Stimulated activated naive CD8-positive, alpha-beta T cell treated with anti-CD3 and anti-CD28 coated beads, Interleukin-15, Interleukin-2, amounts not matched to agents 100 ng/mL and 50 ng/mL, for 24 hours (primary cell): ENCODE results near the gene KIDINS220.

Experiments used
- H3K27ac Mint-ChIP-seq: one replicate; pipeline ENCODE4 v1.8.0; 2021; ENCODE audit warnings: mild to moderate bottlenecking, mixed read lengths
- H3K27me3 Mint-ChIP-seq: one replicate; pipeline ENCODE4 v1.8.0; 2021; ENCODE audit warnings: mixed read lengths
- H3K36me3 Mint-ChIP-seq: one replicate; pipeline ENCODE4 v1.8.0; 2021; ENCODE audit warnings: low read depth, mixed read lengths
- H3K4me1 Mint-ChIP-seq: one replicate; pipeline ENCODE4 v1.8.0; 2021; ENCODE audit warnings: low read depth, mixed read lengths
- H3K4me3 Mint-ChIP-seq: one replicate; pipeline ENCODE4 v1.8.0; 2021; ENCODE audit warnings: mild to moderate bottlenecking, mixed read lengths
- H3K9me3 Mint-ChIP-seq: one replicate; pipeline ENCODE4 v1.8.0; 2021; ENCODE audit warnings: mixed read lengths

Gene KIDINS220

DNA sequence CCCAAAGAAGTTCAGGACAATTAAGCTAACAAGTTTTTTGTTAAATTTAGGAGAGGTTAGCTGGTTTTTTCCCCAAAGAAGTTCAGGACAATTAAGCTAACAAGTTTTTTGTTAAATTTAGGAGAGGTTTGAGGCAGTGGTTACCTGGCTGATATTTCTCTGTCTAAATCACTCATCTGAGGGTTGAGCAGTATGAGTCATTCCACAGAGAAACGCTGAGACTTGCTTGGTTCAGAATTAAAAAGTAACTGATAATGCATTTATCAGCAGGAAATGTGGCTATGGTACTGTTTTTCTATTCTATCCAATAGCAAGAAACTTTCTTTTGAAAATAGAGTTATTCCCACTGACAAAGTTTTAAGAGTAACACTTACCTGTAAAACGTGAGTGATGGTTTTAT, 22.8 kb upstream of the KIDINS220 start:
- Mint-ChIP-seq H3K36me3 (no peaks in the 10 kb centered on the region), H3K27ac (no peak overlapping the region), H3K27me3 (peaks cover 4% of the 10 kb centered on the region), H3K4me1 (no peaks in the 10 kb centered on the region), H3K4me3 (no peak overlapping the region), H3K9me3 (no peaks in the 10 kb centered on the region)

DNA sequence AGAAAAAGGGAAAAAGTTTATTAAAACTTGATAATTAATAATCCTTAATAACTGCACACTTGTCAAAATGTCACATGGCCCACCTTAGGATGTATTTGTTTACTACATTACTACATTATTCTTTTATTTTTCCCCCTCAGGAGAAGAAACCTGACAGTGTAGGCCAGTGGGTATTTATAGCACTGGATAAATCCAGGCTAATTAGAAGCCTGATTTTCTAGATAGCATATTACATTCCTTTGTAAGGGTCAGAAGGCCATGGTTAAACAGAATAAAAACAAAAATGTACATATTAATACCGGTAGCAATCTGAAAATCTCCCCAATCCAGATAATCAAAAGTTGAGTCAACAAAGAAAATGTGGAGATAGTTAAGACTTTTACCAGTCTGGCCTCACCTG, 21.5 kb upstream of the KIDINS220 start:
- no peaks in the 10 kb centered on the region for H3K4me1 Mint-ChIP-seq
- no peaks in the 10 kb centered on the region for H3K36me3 Mint-ChIP-seq
- no peak overlapping the region for H3K4me3 Mint-ChIP-seq
- no peak overlapping the region for H3K27ac Mint-ChIP-seq
- H3K9me3 Mint-ChIP-seq: no peaks in the 10 kb centered on the region
- peaks cover 4% of the 10 kb centered on the region for H3K27me3 Mint-ChIP-seq

- Mint-ChIP-seq H3K4me1 (no peaks in the 10 kb centered on the region), H3K4me3 (no peak overlapping the region), H3K27ac (no peak overlapping the region), H3K9me3 (no peaks in the 10 kb centered on the region), H3K27me3 (peaks cover 4% of the 10 kb centered on the region), H3K36me3 (no peaks in the 10 kb centered on the region)
Observed at GRCh38 chr2:8858264-8858663, 20.9 kb upstream of the KIDINS220 start.

GRCh38 chr2:8857709-8858108, 20.3 kb upstream of the KIDINS220 start:
- Mint-ChIP-seq H3K27ac (no peak overlapping the region), H3K9me3 (no peaks in the 10 kb centered on the region), H3K4me3 (no peak overlapping the region), H3K4me1 (no peaks in the 10 kb centered on the region), H3K27me3 (peaks cover 4% of the 10 kb centered on the region), H3K36me3 (no peaks in the 10 kb centered on the region)

GRCh38 chr2:8856176-8856575, 18.8 kb upstream of the KIDINS220 start:
- H3K27me3 Mint-ChIP-seq: peaks cover 4% of the 10 kb centered on the region
- no peak overlapping the region for H3K4me3 Mint-ChIP-seq
- H3K4me1 Mint-ChIP-seq: no peaks in the 10 kb centered on the region
- H3K9me3 Mint-ChIP-seq: no peaks in the 10 kb centered on the region
- H3K36me3 Mint-ChIP-seq: no peaks in the 10 kb centered on the region
- H3K27ac Mint-ChIP-seq: no peak overlapping the region

DNA sequence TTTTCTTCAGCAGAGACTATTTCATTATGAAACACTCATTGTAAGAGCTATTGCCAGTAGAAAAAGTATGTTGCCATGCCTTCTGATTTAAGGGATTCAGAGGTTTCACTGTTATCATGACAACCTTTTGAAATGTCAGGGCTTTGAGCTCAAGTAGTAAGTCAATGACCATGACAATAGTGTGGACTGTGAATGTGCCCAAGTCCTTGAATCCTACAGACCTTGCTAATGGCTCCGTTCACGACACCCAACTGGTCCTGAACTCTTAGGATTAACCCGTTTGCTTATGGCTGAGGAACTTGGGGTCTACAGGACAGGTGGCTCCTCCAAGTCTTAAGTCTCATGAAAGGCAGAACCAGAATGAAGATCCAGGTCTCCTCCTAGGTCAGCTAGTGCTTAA, 17.6 kb upstream of the KIDINS220 start:
- Mint-ChIP-seq H3K9me3 (no peaks in the 10 kb centered on the region), H3K36me3 (no peaks in the 10 kb centered on the region), H3K27ac (no peak overlapping the region), H3K4me3 (no peak overlapping the region), H3K4me1 (no peaks in the 10 kb centered on the region), H3K27me3 (peaks cover 4% of the 10 kb centered on the region)

DNA sequence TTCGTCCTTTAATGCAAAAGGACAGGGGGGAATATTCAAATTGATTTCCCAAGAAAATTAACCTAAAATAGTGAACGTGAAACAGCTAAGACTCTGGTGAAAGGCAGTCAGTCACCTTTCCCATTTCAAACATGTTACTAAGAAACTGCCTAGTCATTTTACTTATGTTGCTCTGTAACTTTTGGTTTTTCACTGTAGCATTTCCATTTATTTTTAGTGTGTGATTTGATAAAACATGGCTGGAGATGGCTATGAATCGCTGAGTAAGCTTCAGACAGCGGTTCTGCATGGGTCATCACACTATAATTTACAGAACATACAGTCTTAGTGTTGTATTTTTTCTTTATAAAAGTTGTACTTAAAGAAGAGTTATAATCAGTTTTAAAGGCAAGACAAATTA, 16.0 kb upstream of the KIDINS220 start:
- peaks cover 4% of the 10 kb centered on the region for H3K27me3 Mint-ChIP-seq
- H3K36me3 Mint-ChIP-seq: no peaks in the 10 kb centered on the region
- H3K27ac Mint-ChIP-seq: no peak overlapping the region
- no peak overlapping the region for H3K4me3 Mint-ChIP-seq
- H3K9me3 Mint-ChIP-seq: no peaks in the 10 kb centered on the region
- H3K4me1 Mint-ChIP-seq: no peaks in the 10 kb centered on the region

DNA sequence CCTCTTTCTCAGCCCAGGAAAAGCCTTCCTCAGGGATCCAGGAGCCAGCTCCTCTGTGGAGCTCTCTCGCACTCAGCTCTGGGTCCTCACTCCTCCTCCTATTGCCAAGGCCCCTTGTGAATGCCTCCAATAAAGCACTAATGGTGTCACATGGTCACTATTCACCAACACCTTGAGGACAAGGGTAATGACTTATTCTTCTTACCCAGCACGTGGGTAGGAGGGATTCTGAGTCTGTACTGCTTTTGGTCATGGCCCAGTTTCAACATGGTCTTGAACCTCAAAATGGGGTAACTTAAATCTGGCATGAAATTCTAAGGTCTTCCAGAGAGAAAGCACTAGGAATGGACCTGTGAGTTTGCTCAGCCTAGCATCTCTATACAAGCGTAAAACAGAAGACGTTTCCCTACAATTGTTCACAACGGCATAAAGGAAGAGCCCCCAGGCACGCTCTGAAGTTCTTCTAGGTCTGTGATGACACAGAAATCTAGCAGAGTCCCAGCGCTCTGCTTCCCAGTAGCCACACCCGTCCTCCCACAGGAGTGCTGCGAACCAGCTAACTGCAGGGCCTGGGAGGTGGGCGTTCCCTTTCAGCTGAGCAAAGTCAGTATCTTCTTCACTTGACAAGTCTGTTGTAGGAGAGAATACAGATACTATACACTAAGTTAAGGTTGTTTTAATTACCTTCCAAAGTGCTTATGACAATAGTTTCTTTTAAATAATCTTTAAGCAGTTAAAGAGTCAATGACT, 14.6 kb upstream of the KIDINS220 start:
- Mint-ChIP-seq H3K4me1 (no peaks in the 10 kb centered on the region), H3K9me3 (no peaks in the 10 kb centered on the region), H3K27ac (no peak overlapping the region), H3K4me3 (no peak overlapping the region), H3K36me3 (no peaks in the 10 kb centered on the region), H3K27me3 (peaks cover 4% of the 10 kb centered on the region)

- peak overlapping the region; percentile 13 for H3K27ac Mint-ChIP-seq
Observed at GRCh38 chr2:8850845-8851487, 13.6 kb upstream of the KIDINS220 start.

GRCh38 chr2:8849327-8849726, 11.9 kb upstream of the KIDINS220 start:
- no peaks in the 10 kb centered on the region for H3K9me3 Mint-ChIP-seq

More at GRCh38 chr2:8850845-8851487, 13.6 kb upstream of the KIDINS220 start:
- no peaks in the 10 kb centered on the region for H3K9me3 Mint-ChIP-seq
- no peaks in the 10 kb centered on the region for H3K4me1 Mint-ChIP-seq
- H3K27me3 Mint-ChIP-seq: peaks cover 11% of the 10 kb centered on the region
- no peak overlapping the region for H3K4me3 Mint-ChIP-seq
- no peaks in the 10 kb centered on the region for H3K36me3 Mint-ChIP-seq

GRCh38 chr2:8848328-8849100, 11.1 kb upstream of the KIDINS220 start:
- Mint-ChIP-seq H3K4me1 (no peaks in the 10 kb centered on the region), H3K4me3 (no peak overlapping the region), H3K36me3 (no peaks in the 10 kb centered on the region), H3K27me3 (peaks cover 20% of the 10 kb centered on the region), H3K27ac (no peak overlapping the region), H3K9me3 (no peaks in the 10 kb centered on the region)

More at GRCh38 chr2:8849327-8849726, 11.9 kb upstream of the KIDINS220 start:
- no peaks in the 10 kb centered on the region for H3K4me1 Mint-ChIP-seq
- H3K36me3 Mint-ChIP-seq: no peaks in the 10 kb centered on the region
- no peak overlapping the region for H3K27ac Mint-ChIP-seq
- peaks cover 16% of the 10 kb centered on the region for H3K27me3 Mint-ChIP-seq
- no peak overlapping the region for H3K4me3 Mint-ChIP-seq

DNA sequence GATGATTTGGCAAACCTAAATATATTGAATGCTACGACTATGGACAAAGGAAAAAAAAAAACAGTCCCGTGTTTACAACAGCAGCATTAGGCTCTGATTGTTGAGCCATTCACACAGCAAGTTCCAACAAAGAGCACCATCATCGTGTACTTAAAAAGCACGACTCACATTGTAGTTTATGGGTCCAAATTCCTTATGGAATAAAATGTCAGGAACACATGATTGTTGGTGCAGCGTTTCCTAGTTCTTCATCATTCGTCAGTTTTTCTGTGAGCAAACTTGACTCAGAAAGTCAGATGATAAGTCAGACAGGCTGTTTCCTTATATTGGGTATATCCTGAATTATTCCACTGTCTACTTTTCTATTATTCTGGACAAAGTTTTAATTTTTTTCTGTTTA, 10.0 kb upstream of the KIDINS220 start:
- Mint-ChIP-seq H3K4me1 (no peaks in the 10 kb centered on the region), H3K9me3 (no peaks in the 10 kb centered on the region), H3K27ac (no peak overlapping the region), H3K27me3 (peaks cover 20% of the 10 kb centered on the region), H3K36me3 (no peaks in the 10 kb centered on the region), H3K4me3 (no peak overlapping the region)

GRCh38 chr2:8841932-8842331, 4.5 kb upstream of the KIDINS220 start:
- Mint-ChIP-seq H3K9me3 (no peaks in the 10 kb centered on the region), H3K4me1 (peaks cover 2% of the 10 kb centered on the region), H3K4me3 (no peak overlapping the region), H3K27ac (no peak overlapping the region), H3K36me3 (no peaks in the 10 kb centered on the region), H3K27me3 (peaks cover 20% of the 10 kb centered on the region)

- H3K4me3 Mint-ChIP-seq: no peak overlapping the region
- H3K36me3 Mint-ChIP-seq: no peaks in the 10 kb centered on the region
- no peaks in the 10 kb centered on the region for H3K9me3 Mint-ChIP-seq
- peaks cover 14% of the 10 kb centered on the region for H3K4me1 Mint-ChIP-seq
- H3K27me3 Mint-ChIP-seq: peaks cover 8% of the 10 kb centered on the region
- no peak overlapping the region for H3K27ac Mint-ChIP-seq
Observed at GRCh38 chr2:8840475-8841091, 3.2 kb upstream of the KIDINS220 start.
